B cell (primary cell): Measurements from ENCODE around the gene TBX10. TPM values are rescaled to one million over a fixed set of nuclear protein-coding genes. Genes with fewer than 3 reads are reported as not detected.

Experiments used
- ATAC-seq: fragments of 200-7000 bp; cut with Tn5 transposase; one replicate; pipeline ENCODE4 v1.10.0; 2021; ENCODE audit warnings: low read depth, mild to moderate bottlenecking, moderate number of reproducible peaks, moderate library complexity
- CTCF ChIA-PET: fragments of 350-600 bp; sonication (Branson Sonifier 250); formaldehyde crosslinking; loops from one replicate; lab custom pipeline; 2021; ENCODE audit warnings: antibody characterized with exemption, inconsistent platforms; lab: Charles Lee
- POLR2A ChIA-PET: fragments of 350-600 bp; sonication (Branson Sonifier 250); formaldehyde crosslinking; loops from one replicate; lab custom pipeline; 2021; ENCODE audit warnings: antibody characterized with exemption; lab: Charles Lee
- DNase-seq: peaks from one replicate; pipeline ENCODE4 v3.0.0; 2013
- H2AFZ ChIP-seq: 2 replicates; pipeline ENCODE4 v1.6.1; 2012; ENCODE audit warnings: mild to moderate bottlenecking, low read depth, low read length; ENCODE audit not compliant: insufficient read depth, poor library complexity, severe bottlenecking
- H3K27ac ChIP-seq, 2 donors: 1 replicate in 1 of 2; 2 replicates in 1 of 2; pipeline ENCODE4 v1.5.1; 2012 to 2013; ENCODE audit warnings: low read length in 2 of 2, mild to moderate bottlenecking in 2 of 2, moderate library complexity in 1 of 2
- H3K27me3 ChIP-seq, 4 experiments: fragments of 200-600 bp in 1 of 4; sonication (generic) in 1 of 4; replicated peaks in 1 of 4; 1 replicate in 2 of 4; 2 replicates in 2 of 4; pipeline versions ENCODE4 v1.6.1 to v1.7.0; 2013 to 2016; ENCODE audit warnings: low read length in 3 of 4, mild to moderate bottlenecking in 2 of 4, mixed read lengths in 1 of 4, moderate library complexity in 1 of 4; ENCODE audit not compliant: insufficient read depth in 4 of 4, control insufficient read depth in 3 of 4; ENCODE audit errors: control extremely low read depth in 1 of 4
- H3K36me3 ChIP-seq, 2 experiments: replicated peaks in 1 of 2; 1 replicate in 1 of 2; 2 replicates in 1 of 2; pipeline versions ENCODE4 v1.6.1 to v1.7.1; 2013; ENCODE audit warnings: low read length in 1 of 2; ENCODE audit not compliant: insufficient read depth in 2 of 2, control insufficient read depth in 1 of 2; ENCODE audit errors: control extremely low read depth in 1 of 2, extremely low read depth in 1 of 2
- H3K4me1 ChIP-seq, 2 donors: fragments of 200-600 bp in 1 of 2; sonication (generic) in 1 of 2; 1 replicate in 1 of 2; 2 replicates in 1 of 2; pipeline versions ENCODE4 v1.5.1 to v1.6.1; 2013 to 2017; ENCODE audit warnings: low read length in 2 of 2; ENCODE audit not compliant: control insufficient read depth in 2 of 2, insufficient read depth in 2 of 2
- H3K4me2 ChIP-seq: replicated peaks from 2 replicates; pipeline ENCODE3; 2012; ENCODE audit warnings: mild to moderate bottlenecking, low read depth, low read length; ENCODE audit not compliant: poor library complexity, severe bottlenecking
- H3K4me3 ChIP-seq, 5 experiments: fragments of 200-600 bp in 1 of 5; sonication (generic) in 1 of 5; 1 replicate in 3 of 5; 2 replicates in 2 of 5; pipeline versions ENCODE4 v1.5.1 to v1.7.0; 2011 to 2016; ENCODE audit warnings: low read length in 4 of 5, mild to moderate bottlenecking in 4 of 5, low read depth in 2 of 5, control low read depth in 1 of 5, moderate library complexity in 1 of 5; ENCODE audit not compliant: insufficient read depth in 1 of 5; ENCODE audit errors: control extremely low read depth in 1 of 5, extremely low read depth in 1 of 5
- H3K79me2 ChIP-seq: fragments of 200-600 bp; sonication (generic); one replicate; pipeline ENCODE4 v1.6.0; 2016; ENCODE audit warnings: low read length; ENCODE audit not compliant: control insufficient read depth, insufficient read depth
- H3K9ac ChIP-seq: fragments of 200-600 bp; sonication (generic); 2 replicates; pipeline ENCODE4 v1.6.1; 2017; ENCODE audit warnings: mild to moderate bottlenecking, low read length, moderate library complexity
- H3K9me3 ChIP-seq, 3 donors: one replicate each; pipeline versions ENCODE4 v1.6.1 to v1.7.1; 2013; ENCODE audit warnings: low read length in 2 of 3; ENCODE audit not compliant: control insufficient read depth in 2 of 3, insufficient read depth in 1 of 3; ENCODE audit errors: control extremely low read depth in 1 of 3
- H4K20me1 ChIP-seq: 2 replicates; pipeline ENCODE4 v1.6.0; 2012; ENCODE audit warnings: mild to moderate bottlenecking, low read length; ENCODE audit not compliant: insufficient read depth, control insufficient read depth, poor library complexity, severe bottlenecking
- H3K27ac Mint-ChIP-seq: one replicate; pipeline ENCODE4 v1.8.0; 2021; ENCODE audit warnings: mixed read lengths
- H3K27me3 Mint-ChIP-seq: one replicate; pipeline ENCODE4 v1.8.0; 2021; ENCODE audit warnings: mixed read lengths
- H3K4me1 Mint-ChIP-seq: one replicate; pipeline ENCODE4 v1.8.0; 2021; ENCODE audit warnings: mixed read lengths
- H3K4me3 Mint-ChIP-seq: one replicate; pipeline ENCODE4 v1.8.0; 2021; ENCODE audit warnings: mixed read lengths
- H3K9me3 Mint-ChIP-seq: one replicate; pipeline ENCODE4 v1.8.0; 2022; ENCODE audit warnings: mixed read lengths; ENCODE audit not compliant: insufficient read depth
- CTCF ChIP-seq: fragments of 200-600 bp; IDR thresholded peaks from one replicate; pipeline ENCODE4 v1.8.0; 2022; ENCODE audit warnings: antibody characterized with exemption, mild to moderate bottlenecking
- EZH2 ChIP-seq: IDR thresholded peaks from 2 replicates; pipeline ENCODE4 v1.6.1; 2012; ENCODE audit warnings: borderline replicate concordance, low read depth, mild to moderate bottlenecking, moderate library complexity, low read length; ENCODE audit not compliant: insufficient read depth, poor library complexity, severe bottlenecking
- WGBS: methylation state at CpG from one replicate; pipeline ENCODE4 v1.1.5; 2013; ENCODE audit warnings: missing lambda C conversion rate; ENCODE audit not compliant: insufficient coverage; 5-methylcytosine and 5-hydroxymethylcytosine counted together
- intact Hi-C: fragments of 100-400 bp; cut with micrococcal nuclease; formaldehyde crosslinking; loops from one replicate; pipeline ENCODE4 v1.10.0; 2022
- polyA plus RNA-seq: library from polyadenylated mRNA; depleted of rRNA; stranded (reverse); fragments of >200 nt; gene quantifications from 2 replicates; pipeline ENCODE4 v1.2.3, GENCODE V29; 2012
- total RNA-seq, 2 donors: library from RNA; stranded (reverse); fragments of 120-200 nt in 1 of 2; gene quantifications; 1 replicate in 1 of 2; 2 replicates in 1 of 2; pipeline versions ENCODE4 v1.2.3 to v1.2.4, GENCODE V29; 2013 to 2022

TBX10 gene
- total and polyA plus RNA-seq, 2 donors (not counting 1 experiment from before 2014, with no cell fraction given), result not detected

GRCh38 chr11:67652965-67653845, 13.6 kb upstream of the TBX10 start:
- no peak overlapping the region for H3K4me3 ChIP-seq
- H3K4me1 ChIP-seq, result peaks cover 25 to 30% of the 10 kb centered on the region in 2 donors
- no peak overlapping the region for H3K4me2 ChIP-seq
- intact Hi-C loops, result no loop called here
- ChIA-PET POLR2A (no interaction called here), CTCF (interaction anchor here (1.5 to 9.2 kb wide), 2 partner anchors 6 to 80 kb away, joined by 6 to 149 read pairs; no protein-coding TSS in a partner anchor)
- no peaks in the 10 kb centered on the region for H4K20me1 ChIP-seq
- H3K9me3 Mint-ChIP-seq, result no peaks in the 10 kb centered on the region
- no peaks in the 10 kb centered on the region for H3K36me3 ChIP-seq
- H3K4me1 Mint-ChIP-seq, result peaks cover 31% of the 10 kb centered on the region
- no peaks in the 10 kb centered on the region for H3K27me3 ChIP-seq
- H3K4me3 Mint-ChIP-seq, result no peak overlapping the region
- no peak overlapping the region for H3K27ac Mint-ChIP-seq
- no peak overlapping the region for H3K9ac ChIP-seq
- H3K27ac ChIP-seq, result no peak overlapping the region
- 100% methylated on average over 1 of the region's 15 CpGs for WGBS
- peaks cover 0 to 46% (median 15%) of the 10 kb centered on the region in 3 donors for H3K9me3 ChIP-seq
- H2AFZ ChIP-seq, result no peak overlapping the region
- H3K79me2 ChIP-seq, result no peaks in the 10 kb centered on the region
- TF ChIP-seq CTCF (no peak), EZH2 (no peak)
- no peaks in the 10 kb centered on the region for H3K27me3 Mint-ChIP-seq
- no peak for ATAC-seq
- DNase-seq, result no peak
